Middle frontal gyrus (tissue), 1 donor: ENCODE measurements around the gene OTOGL.
"Not testable (repeated sequence)": the region's sequence is repeated elsewhere in the genome, so short reads cannot be mapped to it uniquely, and the experiment has no call there.

Experiments
- DNase-seq: peaks from one replicate; pipeline ENCODE4 v3.0.0-alpha.2; 2015; ENCODE audit warnings: low spot score; ENCODE audit errors: extremely low spot score

Gene OTOGL

GRCh38 chr12:80218925-80219324 lies 119.6 kb downstream of the OTOGL start:
- not testable (repeated sequence) for DNase-seq

GRCh38 chr12:80219345-80219744 lies 120.0 kb downstream of the OTOGL start:
- DNase-seq: no peak

- no peak for DNase-seq
These were observed 122.9 kb downstream of the OTOGL start for GRCh38 chr12:80222261-80222660.

GRCh38 chr12:80226576-80226975 lies 127.2 kb downstream of the OTOGL start:
- no peak for DNase-seq

- DNase-seq: not testable (repeated sequence)
These were observed 128.6 kb downstream of the OTOGL start for GRCh38 chr12:80227904-80228303.

GRCh38 chr12:80230068-80230467 lies 130.7 kb downstream of the OTOGL start:
- no peak for DNase-seq

GRCh38 chr12:80232837-80233236 lies 133.5 kb downstream of the OTOGL start:
- DNase-seq: no peak

GRCh38 chr12:80233926-80234325 lies 134.6 kb downstream of the OTOGL start:
- DNase-seq: no peak

GRCh38 chr12:80234667-80235066 lies 135.3 kb downstream of the OTOGL start:
- no peak for DNase-seq

GRCh38 chr12:80235944-80236343 lies 136.6 kb downstream of the OTOGL start:
- no peak for DNase-seq

GRCh38 chr12:80239867-80240266 lies 140.5 kb downstream of the OTOGL start:
- no peak for DNase-seq

- DNase-seq: no peak
These were observed 142.4 kb downstream of the OTOGL start for GRCh38 chr12:80241576-80242273.

- no peak for DNase-seq
These were observed 143.0 kb downstream of the OTOGL start for GRCh38 chr12:80242321-80242720.

- DNase-seq: not testable (repeated sequence)
These were observed 150.2 kb downstream of the OTOGL start for GRCh38 chr12:80249581-80249980.

GRCh38 chr12:80257920-80258319 lies 158.6 kb downstream of the OTOGL start:
- DNase-seq: no peak

GRCh38 chr12:80260269-80260668 lies 160.9 kb downstream of the OTOGL start:
- DNase-seq: no peak

- no peak for DNase-seq
These were observed 162.1 kb downstream of the OTOGL start for GRCh38 chr12:80261403-80261802.

GRCh38 chr12:80262346-80262745 lies 163.0 kb downstream of the OTOGL start:
- no peak for DNase-seq

GRCh38 chr12:80262771-80263170 lies 163.4 kb downstream of the OTOGL start:
- DNase-seq: no peak

GRCh38 chr12:80264386-80264785 lies 165.0 kb downstream of the OTOGL start:
- DNase-seq: no peak

- no peak for DNase-seq
These were observed 165.6 kb downstream of the OTOGL start for GRCh38 chr12:80264891-80265290.

- peak; percentile 23 for DNase-seq
These were observed 169.8 kb downstream of the OTOGL start for GRCh38 chr12:80268924-80269749.
